ENCODE results near the gene ANKS1B.
A peak's percentile ranks its signal among the peaks of the same experiment; 100 is the strongest.

The ANKS1B gene

GRCh38 chr12:98701166-98701565 lies 1283.6 kb downstream of the ANKS1B start:
- no peak for DNase-seq
- Histone ChIP-seq H3K4me3 (ENCODE audit: low read depth, low read length) (no peak overlapping the region), H3K36me3 (replicated peaks) (peaks cover 6% of the 10 kb centered on the region), H3K27ac (no peak overlapping the region), H3K27me3 (replicated peaks) (no peaks in the 10 kb centered on the region)
- in situ Hi-C loops (cut with HindIII; ENCODE audit: low pct_ligation_motif_present, low sequenced_read_pairs): no loop called here
- TF ChIP-seq CTCF (IDR thresholded peaks at IDR 0.05; ENCODE audit: low read depth, low read length, missing control alignments): no peak

DNA sequence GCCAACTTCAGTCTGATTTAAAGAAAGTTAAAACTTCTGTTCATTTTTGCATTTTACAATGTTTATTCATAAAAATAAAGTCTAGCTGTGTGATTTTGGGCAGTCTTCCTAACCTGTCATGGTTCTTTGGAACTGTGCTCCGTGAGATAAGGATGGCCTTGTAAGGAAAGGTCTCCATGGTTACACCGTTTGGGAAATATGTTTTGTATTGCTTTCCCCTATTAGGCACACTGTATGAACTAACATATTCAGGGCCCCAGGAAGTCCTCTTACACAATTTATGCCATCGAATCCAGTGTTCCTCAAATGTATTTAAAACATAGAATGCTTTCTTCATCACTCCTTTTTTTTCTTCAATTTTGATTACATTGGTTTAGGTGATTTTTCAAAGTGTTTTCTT lies 1285.2 kb downstream of the ANKS1B start:
- in situ Hi-C loops (cut with HindIII; ENCODE audit: low pct_ligation_motif_present, low sequenced_read_pairs): no loop called here
- no peak for TF ChIP-seq CTCF (IDR thresholded peaks at IDR 0.05; ENCODE audit: low read depth, low read length, missing control alignments)
- DNase-seq: no peak
- Histone ChIP-seq H3K27me3 (replicated peaks) (no peaks in the 10 kb centered on the region), H3K36me3 (replicated peaks) (peaks cover 5% of the 10 kb centered on the region), H3K4me3 (ENCODE audit: low read depth, low read length) (no peak overlapping the region), H3K27ac (no peak overlapping the region)

- H3K27ac ChIP-seq: no peak overlapping the region
- H3K4me3 ChIP-seq (ENCODE audit: low read depth, low read length): no peak overlapping the region
- in situ Hi-C loops (cut with HindIII; ENCODE audit: low pct_ligation_motif_present, low sequenced_read_pairs): no loop called here
- DNase-seq: peak; percentile 48
- no peaks in the 10 kb centered on the region for H3K27me3 ChIP-seq (replicated peaks)
- H3K36me3 ChIP-seq (replicated peaks): peaks cover 3% of the 10 kb centered on the region
- TF ChIP-seq CTCF (IDR thresholded peaks at IDR 0.05; ENCODE audit: low read depth, low read length, missing control alignments): peak; percentile 69
Observed at GRCh38 chr12:98698603-98699463, 1285.9 kb downstream of the ANKS1B start.

- Histone ChIP-seq H3K27ac (no peak overlapping the region), H3K4me3 (ENCODE audit: low read depth, low read length) (no peak overlapping the region), H3K27me3 (replicated peaks) (no peaks in the 10 kb centered on the region), H3K36me3 (replicated peaks) (peaks cover 3% of the 10 kb centered on the region)
- no peak for TF ChIP-seq CTCF (IDR thresholded peaks at IDR 0.05; ENCODE audit: low read depth, low read length, missing control alignments)
- DNase-seq: no peak
- in situ Hi-C loops (cut with HindIII; ENCODE audit: low pct_ligation_motif_present, low sequenced_read_pairs): no loop called here
Observed at GRCh38 chr12:98697209-98697608, 1287.5 kb downstream of the ANKS1B start.

DNA sequence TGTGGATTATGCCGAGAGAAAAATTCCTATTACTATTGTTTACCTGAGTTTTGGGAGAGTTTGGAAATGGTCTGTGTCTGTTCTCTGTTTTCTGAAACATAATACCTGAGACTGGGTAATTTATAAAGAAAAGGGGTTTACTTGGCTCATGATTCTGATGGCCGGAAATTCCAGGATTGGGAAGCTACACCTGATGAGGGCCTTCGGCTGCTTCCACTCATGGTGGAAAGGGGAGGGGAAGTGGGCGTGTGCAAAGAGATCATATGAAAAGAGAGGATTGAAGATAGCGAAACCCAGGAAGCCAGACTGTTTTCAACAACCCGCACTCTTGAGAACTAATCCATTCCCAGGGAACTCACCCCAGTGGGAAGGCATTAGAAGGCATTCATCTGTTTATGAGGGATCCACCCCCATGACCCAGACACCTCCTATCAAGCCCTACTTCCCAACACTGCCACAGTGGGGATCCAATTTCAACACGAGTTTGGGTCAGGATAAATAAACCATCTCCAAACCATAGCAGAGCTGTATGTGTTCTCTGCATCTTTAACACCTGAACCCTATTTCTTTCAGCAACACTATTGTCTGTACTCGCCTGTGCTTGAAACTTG lies 1288.6 kb downstream of the ANKS1B start:
- in situ Hi-C loops (cut with HindIII; ENCODE audit: low pct_ligation_motif_present, low sequenced_read_pairs): no loop called here
- Histone ChIP-seq H3K4me3 (ENCODE audit: low read depth, low read length) (no peak overlapping the region), H3K36me3 (replicated peaks) (peaks cover under 1% of the 10 kb centered on the region), H3K27ac (no peak overlapping the region), H3K27me3 (replicated peaks) (no peaks in the 10 kb centered on the region)
- no peak for DNase-seq
- TF ChIP-seq CTCF (IDR thresholded peaks at IDR 0.05; ENCODE audit: low read depth, low read length, missing control alignments): no peak

Measured in brain microvascular endothelial cell (primary cell).